Measurements from ENCODE around the gene MAPK8IP2. TPM values are rescaled to one million over a fixed set of nuclear protein-coding genes. Genes with fewer than 3 reads are reported as not detected.
"Not testable (repeated sequence)": the region's sequence is repeated elsewhere in the genome, so short reads cannot be mapped to it uniquely, and the experiment has no call there.

Gene MAPK8IP2
- total RNA-seq, 1 donor from 2014 or later, result 0.30 TPM

GRCh38 chr22:50611341-50612060 is 10.9 kb downstream of the MAPK8IP2 start:
- intact Hi-C loops (cut with micrococcal nuclease), result no loop called here

DNA sequence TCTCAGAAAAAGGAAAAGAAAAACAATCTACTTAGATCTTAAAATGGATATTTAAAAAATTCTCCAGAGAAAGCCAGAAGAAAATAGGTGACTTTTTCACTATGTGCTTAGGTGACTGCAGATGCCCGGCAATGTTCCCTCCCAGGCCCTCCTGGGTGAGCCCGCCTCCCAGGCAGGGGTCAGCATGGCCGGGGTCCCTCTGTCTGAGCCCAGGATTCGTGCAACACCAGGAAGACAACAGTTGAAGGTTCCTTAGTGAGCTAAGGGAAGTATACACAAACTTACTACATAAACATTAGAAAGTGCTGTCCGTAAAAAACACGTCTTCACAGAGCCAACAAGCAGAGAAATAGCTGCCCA is 11.6 kb downstream of the MAPK8IP2 start:
- intact Hi-C loops (cut with micrococcal nuclease), result no loop called here

DNA sequence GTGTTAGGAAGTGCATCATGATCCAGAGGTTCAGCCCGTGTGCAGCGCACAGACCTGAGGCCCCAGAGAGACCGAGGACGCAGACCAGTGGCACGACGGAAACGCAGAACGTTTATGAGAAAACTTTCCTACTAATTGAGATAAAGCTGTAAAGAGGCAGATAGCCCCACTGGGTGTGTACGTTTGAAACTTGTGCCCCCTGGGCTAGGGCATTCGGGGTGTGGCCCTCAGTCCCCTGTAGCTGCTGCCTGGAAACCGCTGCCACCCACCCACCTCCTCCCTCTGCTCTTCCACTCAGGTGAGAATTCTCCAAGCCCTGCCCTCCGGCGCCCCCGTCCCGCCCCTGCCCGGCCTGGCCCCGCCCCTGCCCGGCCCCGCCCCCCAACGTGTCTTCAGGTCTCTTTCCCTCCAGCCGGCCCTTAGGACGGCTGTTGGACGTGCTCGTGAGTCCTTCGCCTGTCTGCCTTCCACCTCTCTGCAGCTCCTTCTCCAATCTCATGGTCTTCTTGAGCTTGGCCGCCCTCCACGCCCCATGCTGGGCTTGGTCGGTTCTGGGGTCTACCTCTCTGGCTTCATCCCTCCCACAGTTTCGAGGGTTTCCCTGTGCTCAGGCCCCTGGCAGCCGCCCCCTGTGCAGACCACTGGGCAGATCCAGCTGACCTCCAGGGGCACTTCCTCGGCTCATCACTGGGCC is 12.1 kb downstream of the MAPK8IP2 start:
- intact Hi-C loops (cut with micrococcal nuclease), result no loop called here

DNA sequence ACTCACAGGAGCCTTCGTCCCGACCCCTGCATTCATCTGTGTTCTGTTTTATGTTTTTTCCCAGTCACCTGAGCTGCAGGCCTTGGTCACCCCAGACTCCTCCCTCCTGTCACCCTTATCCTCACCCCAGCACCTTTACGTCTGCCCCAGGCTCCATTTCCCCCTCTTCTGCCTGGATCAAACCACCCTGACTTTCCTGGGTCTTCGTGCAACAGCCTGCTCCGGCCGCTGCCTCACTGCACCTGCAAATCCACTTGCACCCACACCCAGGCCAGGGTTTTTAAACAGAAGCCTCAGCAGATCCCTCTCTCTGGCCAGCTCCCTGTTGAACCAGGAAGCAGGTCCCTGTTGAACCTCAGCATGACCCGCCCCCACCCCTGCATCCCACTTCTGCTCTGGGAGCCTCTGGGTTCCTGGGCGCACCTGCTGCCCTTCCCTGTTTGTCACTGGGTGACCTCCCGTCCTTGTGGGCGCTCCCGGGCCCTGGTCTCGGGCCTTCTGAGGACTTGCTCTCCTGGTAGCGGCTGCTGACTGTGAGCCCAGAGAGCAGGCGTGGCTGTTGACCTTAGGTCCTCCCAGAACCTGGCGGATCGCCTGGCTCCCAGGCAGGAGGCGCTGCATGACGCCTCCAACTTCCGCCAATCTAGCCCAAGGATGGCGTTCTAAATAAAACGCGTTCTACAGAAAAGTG is 12.8 kb downstream of the MAPK8IP2 start:
- intact Hi-C loops (cut with micrococcal nuclease), result no loop called here

DNA sequence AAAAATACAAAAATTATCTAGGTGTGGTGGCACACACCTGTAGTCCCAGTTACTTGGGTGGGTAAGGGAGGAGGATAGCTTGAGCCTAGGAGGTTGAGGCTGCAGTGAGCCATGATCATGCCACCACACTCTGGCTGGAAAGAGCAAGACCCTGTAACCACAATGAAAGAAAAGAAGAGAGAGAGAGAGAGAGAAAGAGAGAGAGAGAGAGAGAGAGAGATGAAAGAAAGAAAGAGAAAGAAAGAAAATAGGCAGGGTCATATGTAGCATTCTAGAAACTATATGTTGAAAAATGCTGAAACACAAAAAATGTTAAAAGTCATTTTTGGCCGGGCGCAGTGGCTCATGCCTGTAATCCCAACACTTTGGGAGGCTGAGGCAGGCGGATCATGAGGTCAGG is 13.7 kb downstream of the MAPK8IP2 start:
- intact Hi-C loops (cut with micrococcal nuclease), result not testable (repeated sequence)

DNA sequence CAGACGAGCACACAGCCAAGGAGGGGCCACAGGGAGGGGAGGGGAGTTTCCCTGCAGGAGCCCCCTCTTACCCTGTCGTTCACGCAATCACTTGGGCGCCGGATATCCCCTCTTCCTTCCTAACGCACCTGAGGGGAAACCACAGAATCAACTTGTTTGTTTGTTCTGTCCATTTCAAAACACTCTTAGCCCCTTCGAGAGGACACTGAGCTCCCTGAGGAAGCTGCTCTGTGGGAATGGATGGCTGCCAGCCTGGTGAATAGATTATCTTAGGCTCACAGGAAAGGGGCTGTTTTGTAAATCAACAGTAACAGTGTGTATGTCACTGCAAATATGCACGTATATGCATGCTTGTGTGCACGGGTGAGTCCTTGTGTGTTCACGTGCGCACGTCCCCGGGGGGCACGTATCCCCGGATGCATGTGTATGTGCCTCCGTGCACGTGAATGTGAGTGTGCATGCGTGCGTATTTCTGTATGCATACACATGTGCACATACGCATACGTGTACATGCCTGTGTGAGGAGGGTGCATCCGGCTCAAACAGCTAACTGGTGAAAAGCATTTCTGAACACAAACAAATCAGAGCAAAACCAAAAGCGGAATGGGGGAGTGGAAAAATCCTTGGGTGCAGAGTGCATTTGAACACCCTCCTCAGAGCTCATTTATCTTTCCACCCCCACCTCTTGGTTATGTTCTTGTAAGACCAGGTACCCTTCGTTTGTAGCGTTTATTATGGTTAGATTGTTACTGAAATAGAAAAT is 20.2 kb downstream of the MAPK8IP2 start:
- intact Hi-C loops (cut with micrococcal nuclease), result loop anchor here (1.0 to 5.0 kb wide), 9 partner anchors 37 to 379 kb away; partner anchors contain the start of genes NCAPH2, PPP6R2, SCO2 and SYCE3

DNA sequence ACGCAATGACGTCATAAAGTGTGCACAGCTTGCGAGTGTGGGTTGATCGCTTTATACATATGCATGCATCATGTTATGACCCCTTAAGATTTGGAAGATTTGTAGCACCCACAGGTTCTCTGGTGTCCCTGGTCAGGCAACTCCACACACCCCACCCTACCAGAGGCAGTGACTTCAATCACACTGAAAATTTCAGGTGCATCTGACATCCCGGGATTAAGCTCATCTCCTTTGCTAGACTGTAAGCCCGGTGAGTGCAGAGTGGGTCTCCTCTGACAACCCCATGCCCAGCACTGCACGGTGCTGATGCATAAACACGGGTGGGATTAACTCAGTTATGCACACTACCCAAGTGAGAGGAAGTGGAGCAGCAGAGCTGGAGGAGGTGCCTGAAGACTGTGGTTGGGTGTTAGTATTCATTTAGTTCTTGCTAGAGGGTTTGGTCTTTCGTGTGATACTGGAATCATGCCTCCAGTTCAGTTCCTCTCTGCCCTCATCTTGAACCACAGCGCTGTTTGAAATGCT is 20.8 kb downstream of the MAPK8IP2 start:
- intact Hi-C loops (cut with micrococcal nuclease), result loop anchor here (1.0 to 5.0 kb wide), 8 partner anchors 38 to 279 kb away; partner anchors contain the start of genes NCAPH2, PPP6R2, SCO2 and SYCE3

GRCh38 chr22:50621948-50622722 is 21.5 kb downstream of the MAPK8IP2 start:
- intact Hi-C loops (cut with micrococcal nuclease), result loop anchor here (1.0 to 5.0 kb wide), 8 partner anchors 39 to 280 kb away; partner anchors contain the start of genes NCAPH2, PPP6R2, SCO2 and SYCE3

DNA sequence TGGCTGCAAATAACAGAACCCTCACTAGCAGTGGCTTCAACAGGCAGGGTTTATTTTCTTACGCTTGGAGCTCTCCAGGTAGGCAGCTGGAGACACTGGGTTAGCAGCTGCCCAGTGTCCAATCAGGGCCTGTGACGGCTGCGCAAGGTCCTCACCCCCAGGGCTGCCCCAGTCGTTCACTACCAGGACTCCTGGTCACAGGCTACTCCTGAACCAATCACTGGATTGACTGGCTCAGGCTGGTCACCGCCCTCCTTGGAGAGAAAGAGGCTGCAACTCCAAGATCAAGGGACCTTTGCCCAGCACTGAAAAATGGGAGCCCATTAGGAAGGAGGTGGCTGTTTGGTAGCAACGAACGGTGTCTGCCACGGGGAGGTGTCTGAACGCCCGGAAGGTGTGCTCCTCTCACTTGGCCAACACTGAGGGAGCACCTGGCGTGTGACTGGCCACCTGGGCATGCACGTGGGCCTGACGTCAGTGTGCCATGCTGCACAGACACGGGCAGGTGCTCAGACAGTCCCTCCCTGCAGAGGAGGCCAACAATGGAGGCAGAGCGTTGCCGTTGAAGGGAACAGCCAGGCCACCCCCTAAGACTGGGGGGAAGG is 22.2 kb downstream of the MAPK8IP2 start:
- intact Hi-C loops (cut with micrococcal nuclease), result loop anchor here (5.0 kb wide), 3 partner anchors 61 to 281 kb away; partner anchors contain the start of genes PPP6R2 and SYCE3

DNA sequence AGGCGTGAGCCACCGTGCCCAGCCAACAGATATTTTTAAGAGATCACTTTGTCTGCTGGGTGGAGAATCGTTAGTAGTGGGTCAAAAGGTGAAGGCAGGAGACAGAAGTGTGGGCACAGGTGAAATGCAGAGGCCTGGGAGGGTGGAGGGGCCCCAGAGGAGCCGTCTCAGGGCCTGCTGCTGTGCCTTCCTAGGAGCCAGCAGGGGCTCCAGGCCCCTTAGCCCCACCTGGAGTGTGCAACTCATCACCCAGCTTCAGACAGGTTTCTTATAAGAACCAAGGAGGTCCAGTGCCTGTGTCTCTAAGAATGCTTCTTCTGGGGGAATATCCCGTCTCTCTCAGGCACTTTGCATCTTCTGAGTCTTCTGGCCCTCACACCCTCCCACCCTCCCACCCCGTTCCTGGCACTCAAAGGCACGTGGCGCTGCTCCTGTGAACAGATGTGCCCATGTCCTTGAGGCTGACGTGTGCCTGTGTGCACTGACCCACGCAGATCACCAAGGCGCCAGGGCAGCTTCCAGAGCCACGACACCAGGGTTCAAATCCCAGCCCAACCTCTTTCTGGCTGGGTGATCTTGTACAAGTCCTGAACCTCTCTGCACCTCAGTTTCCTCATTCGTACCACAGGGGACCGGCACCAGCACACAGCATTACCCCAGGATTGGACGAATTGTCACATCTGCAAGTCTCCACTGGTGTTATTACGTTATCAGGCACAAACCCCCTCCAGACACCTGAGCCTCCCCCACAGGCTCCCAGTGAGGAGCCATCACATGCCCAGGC is 23.9 kb downstream of the MAPK8IP2 start:
- intact Hi-C loops (cut with micrococcal nuclease), result loop anchor here (5.0 kb wide), 3 partner anchors 62 to 282 kb away; partner anchors contain the start of genes PPP6R2 and SYCE3

DNA sequence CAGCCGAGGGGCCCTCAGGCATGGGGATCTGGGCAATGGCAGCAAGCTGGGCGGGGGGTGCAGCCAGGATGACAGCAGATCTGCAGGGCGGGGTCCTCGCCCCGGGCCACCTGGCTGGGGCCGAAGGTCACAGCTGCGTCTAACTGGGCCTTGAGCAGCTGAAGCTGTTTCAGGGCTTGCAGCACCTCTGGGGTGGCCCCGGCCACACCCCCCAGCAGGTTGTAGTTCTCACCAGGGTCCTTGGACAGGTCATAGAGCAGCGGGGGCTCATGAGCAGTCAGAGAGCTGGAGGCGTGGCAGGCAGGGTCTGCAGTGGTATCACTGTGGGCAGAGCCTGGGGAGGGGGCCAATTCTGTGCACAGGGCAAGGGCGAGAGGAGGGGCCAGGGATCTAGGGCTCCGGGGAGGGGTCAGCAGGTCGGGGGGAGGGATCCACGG is 24.6 kb downstream of the MAPK8IP2 start:
- intact Hi-C loops (cut with micrococcal nuclease), result no loop called here

DNA sequence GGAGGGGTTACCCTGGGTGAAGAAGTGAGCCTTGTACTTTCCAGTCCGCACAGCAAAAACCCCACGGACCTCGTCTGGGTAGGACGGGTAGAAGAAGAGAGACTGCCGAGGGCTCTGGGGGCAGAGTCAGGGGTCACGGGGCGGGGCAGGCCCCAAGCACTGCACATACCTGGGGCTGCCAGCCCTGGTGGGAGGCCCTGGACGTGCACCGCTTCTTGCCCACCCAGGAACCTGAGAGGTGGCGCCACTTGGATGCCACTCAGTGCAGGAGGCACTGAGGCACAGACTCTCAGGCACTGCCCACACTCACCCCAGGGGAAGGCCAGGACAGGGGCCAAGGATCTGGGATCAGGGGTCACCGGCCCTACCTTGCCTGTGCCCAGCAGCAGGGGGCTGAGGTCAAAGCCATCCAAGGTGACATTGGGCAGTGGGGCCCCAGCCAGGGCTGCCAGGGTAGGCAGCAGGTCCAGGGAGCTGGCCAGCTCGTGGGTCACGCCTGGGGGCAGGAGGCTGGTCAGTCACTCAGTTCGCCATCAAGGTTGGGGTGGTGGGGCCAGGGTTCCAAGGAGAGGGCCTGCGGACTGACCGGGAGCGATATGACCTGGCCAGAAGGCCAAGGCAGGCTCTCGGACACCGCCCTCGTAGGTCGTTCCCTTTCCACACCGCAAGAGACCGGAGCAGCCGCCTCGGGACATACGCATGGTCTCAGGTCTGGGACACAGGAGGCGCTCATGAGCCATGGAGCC is 25.1 kb downstream of the MAPK8IP2 start:
- intact Hi-C loops (cut with micrococcal nuclease), result no loop called here

DNA sequence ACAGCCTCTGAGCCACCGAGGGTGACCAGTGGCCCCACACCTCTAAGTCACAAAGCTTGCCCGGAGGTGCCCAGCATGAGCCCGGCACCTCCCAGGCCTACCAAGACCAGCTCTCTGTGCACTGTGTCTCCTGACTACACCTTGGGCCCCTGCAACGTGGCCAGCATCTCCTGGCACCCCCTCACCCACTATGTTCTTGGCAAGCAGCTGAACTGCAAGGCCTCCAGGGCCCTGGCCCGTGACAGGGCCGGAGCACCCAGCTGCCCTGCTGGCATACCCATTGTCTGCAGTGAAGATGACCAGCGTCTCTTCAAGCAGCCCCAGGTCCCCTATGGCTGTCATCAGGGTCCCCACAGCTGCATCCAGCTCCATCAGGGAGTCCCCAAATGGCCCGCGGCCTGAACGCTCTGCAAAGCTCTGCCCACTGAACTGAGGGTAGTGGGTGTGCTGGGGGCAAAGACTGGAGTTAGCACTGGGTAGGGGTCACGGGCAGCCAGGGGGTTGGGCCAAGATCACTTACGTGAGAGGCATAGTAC is 25.8 kb downstream of the MAPK8IP2 start:
- intact Hi-C loops (cut with micrococcal nuclease), result no loop called here

- intact Hi-C loops (cut with micrococcal nuclease), result no loop called here
These were observed 26.5 kb downstream of the MAPK8IP2 start for GRCh38 chr22:50626850-50627641.

DNA sequence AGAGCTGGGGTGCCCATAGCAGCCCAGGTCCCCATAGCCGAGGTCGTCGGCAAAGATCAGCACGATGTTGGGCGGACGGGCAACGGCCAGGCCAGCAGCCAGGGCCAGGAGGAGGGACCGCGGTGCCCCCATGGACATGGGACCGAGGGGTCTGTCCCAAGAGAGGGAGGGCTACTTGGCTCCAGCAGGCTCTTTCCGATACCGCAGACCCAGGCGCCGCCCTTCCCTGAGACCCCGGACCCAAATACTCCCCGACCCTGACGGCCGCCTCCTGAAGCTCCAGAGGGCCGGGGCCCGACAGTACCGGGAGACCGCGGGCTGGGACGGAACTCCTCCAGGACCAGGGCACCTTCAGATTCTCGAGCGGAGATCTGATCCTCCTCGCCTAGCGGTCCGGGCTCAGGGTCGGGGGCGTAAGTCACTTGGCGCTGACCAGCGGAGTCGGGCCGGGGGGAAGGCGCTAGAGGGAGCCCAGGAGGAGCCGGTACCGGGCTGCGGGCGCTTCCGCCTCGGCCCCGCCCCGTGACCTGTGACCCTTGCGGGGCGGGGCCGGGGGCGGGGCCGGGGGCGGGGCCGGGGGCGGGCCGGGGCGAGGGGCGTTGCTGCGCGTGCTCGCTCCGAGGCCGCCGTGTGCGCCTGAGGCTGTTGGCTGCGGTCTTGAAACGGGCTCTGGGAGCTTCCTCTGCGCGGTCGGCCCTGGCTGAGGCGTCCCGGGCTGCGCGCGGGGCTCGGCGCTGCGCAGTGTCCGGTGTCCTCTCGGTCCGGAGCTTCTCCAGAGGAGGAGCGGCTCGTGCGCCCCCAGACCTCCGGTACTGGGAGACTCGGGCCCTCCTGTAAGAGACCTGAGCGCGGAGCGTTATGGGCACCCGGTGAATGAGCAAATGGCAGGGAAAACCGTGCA is 27.3 kb downstream of the MAPK8IP2 start, which contains the start of gene ARSA:
ARSA (minus strand) TSS at position 511 of the 901 bp plus-strand sequence; CDS start at position 138, 373 bp downstream.
- intact Hi-C loops (cut with micrococcal nuclease), result loop anchor here (2.0 kb wide), 2 partner anchors 119 to 427 kb away; partner anchors contain the start of genes NCAPH2 and SELENOO
